Measurements from ENCODE around the gene ITPR3. TPM values are rescaled to one million over a fixed set of nuclear protein-coding genes. Genes with fewer than 3 reads are reported as not detected.

Gene ITPR3
- total RNA-seq, 2 experiments from 2014 or later: 56.6 to 83.5 TPM

DNA sequence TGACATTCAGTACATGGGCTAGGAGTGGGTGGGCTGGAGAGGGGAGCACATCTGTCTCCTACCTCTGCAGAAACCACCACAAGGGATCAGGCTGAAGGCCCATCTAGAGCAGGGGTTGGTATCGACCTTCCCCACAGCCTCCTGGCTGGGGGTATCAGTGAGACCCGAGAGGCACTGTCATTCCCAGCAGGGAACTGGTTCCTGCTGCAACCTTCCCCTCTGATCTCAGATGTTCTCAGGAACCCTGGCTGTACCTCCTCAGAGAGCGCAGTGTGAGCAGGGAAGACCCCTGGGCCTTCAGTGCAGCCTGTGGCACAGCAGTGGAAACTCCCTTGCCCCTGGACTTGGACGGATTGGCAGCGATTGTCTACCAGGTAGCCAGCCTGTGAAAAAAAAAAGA is 117.8 kb downstream of the ITPR3 start:
- no peak for DNase-seq (ENCODE audit: low spot score)
- intact Hi-C loops (cut with micrococcal nuclease; ENCODE audit: unreplicated experiment): no loop called here
- ChIA-PET CTCF (ENCODE audit: unreplicated experiment) (no interaction called here), POLR2A (no interaction called here)
- Histone ChIP-seq H3K9me3 (ENCODE audit: low read length) (no peaks in the 10 kb centered on the region), H3K4me3 (ENCODE audit: low read depth, low read length, poor library complexity, severe bottlenecking) (no peak overlapping the region), H3K4me2 (ENCODE audit: low read length) (no peak overlapping the region), H3K4me1 (ENCODE audit: insufficient read depth, low read length, poor library complexity, severe bottlenecking) (no peaks in the 10 kb centered on the region), H4K20me1 (ENCODE audit: insufficient read depth, low read length) (no peaks in the 10 kb centered on the region), H3K27ac (ENCODE audit: low read depth, low read length, poor library complexity, severe bottlenecking) (no peak overlapping the region), H3K36me3 (ENCODE audit: insufficient read depth, low read length) (no peaks in the 10 kb centered on the region), H3K79me2 (ENCODE audit: insufficient read depth, low read depth, low read length) (no peaks in the 10 kb centered on the region), H2AFZ (ENCODE audit: low read length) (no peak overlapping the region), H3K9me2 (ENCODE audit: insufficient read depth, low read length) (no peaks in the 10 kb centered on the region)
- BruUV-seq (replicated peaks): no TSS peak
- TF ChIP-seq CTCF (conservative IDR thresholded peaks at IDR 0.05; ENCODE audit: low read length) (no peak), EZH2phosphoT487 (IDR thresholded peaks at IDR 0.05; ENCODE audit: borderline replicate concordance, low read depth, low read length) (no peak)

GRCh38 chr6:33739571-33739970 is 118.4 kb downstream of the ITPR3 start:
- TF ChIP-seq EZH2phosphoT487 (IDR thresholded peaks at IDR 0.05; ENCODE audit: borderline replicate concordance, low read depth, low read length) (no peak), CTCF (conservative IDR thresholded peaks at IDR 0.05; ENCODE audit: low read length) (no peak)
- ChIA-PET POLR2A (no interaction called here), CTCF (ENCODE audit: unreplicated experiment) (interaction anchor here (0.5 to 0.6 kb wide), 2 partner anchors 161 to 456 kb away, joined by 3 to 10 read pairs; no protein-coding TSS in a partner anchor)
- Histone ChIP-seq H3K4me2 (ENCODE audit: low read length) (no peak overlapping the region), H2AFZ (ENCODE audit: low read length) (no peak overlapping the region), H3K4me1 (ENCODE audit: insufficient read depth, low read length, poor library complexity, severe bottlenecking) (no peaks in the 10 kb centered on the region), H3K9me2 (ENCODE audit: insufficient read depth, low read length) (no peaks in the 10 kb centered on the region), H3K79me2 (ENCODE audit: insufficient read depth, low read depth, low read length) (no peaks in the 10 kb centered on the region), H3K36me3 (ENCODE audit: insufficient read depth, low read length) (no peaks in the 10 kb centered on the region), H3K9me3 (ENCODE audit: low read length) (no peaks in the 10 kb centered on the region), H4K20me1 (ENCODE audit: insufficient read depth, low read length) (no peaks in the 10 kb centered on the region), H3K4me3 (ENCODE audit: low read depth, low read length, poor library complexity, severe bottlenecking) (no peak overlapping the region), H3K27ac (ENCODE audit: low read depth, low read length, poor library complexity, severe bottlenecking) (no peak overlapping the region)
- no TSS peak for BruUV-seq (replicated peaks)
- no peak for DNase-seq (ENCODE audit: low spot score)
- intact Hi-C loops (cut with micrococcal nuclease; ENCODE audit: unreplicated experiment): no loop called here

- Histone ChIP-seq H4K20me1 (ENCODE audit: insufficient read depth, low read length) (no peaks in the 10 kb centered on the region), H3K36me3 (ENCODE audit: insufficient read depth, low read length) (no peaks in the 10 kb centered on the region), H3K4me1 (ENCODE audit: insufficient read depth, low read length, poor library complexity, severe bottlenecking) (no peaks in the 10 kb centered on the region), H3K4me2 (ENCODE audit: low read length) (no peak overlapping the region), H3K79me2 (ENCODE audit: insufficient read depth, low read depth, low read length) (no peaks in the 10 kb centered on the region), H2AFZ (ENCODE audit: low read length) (no peak overlapping the region), H3K27ac (ENCODE audit: low read depth, low read length, poor library complexity, severe bottlenecking) (no peak overlapping the region), H3K9me2 (ENCODE audit: insufficient read depth, low read length) (no peaks in the 10 kb centered on the region), H3K4me3 (ENCODE audit: low read depth, low read length, poor library complexity, severe bottlenecking) (no peak overlapping the region), H3K9me3 (ENCODE audit: low read length) (no peaks in the 10 kb centered on the region)
- ChIA-PET POLR2A (interaction anchor here (0.6 kb wide), 1 partner anchor 477 kb away, joined by 3 read pairs; no protein-coding TSS in a partner anchor), CTCF (ENCODE audit: unreplicated experiment) (interaction anchor here (0.6 kb wide), 2 partner anchors 161 to 292 kb away, joined by 3 to 10 read pairs; no protein-coding TSS in a partner anchor)
- intact Hi-C loops (cut with micrococcal nuclease; ENCODE audit: unreplicated experiment): loop anchor here (10.0 kb wide), 1 partner anchor 415 kb away; no protein-coding TSS in a partner anchor
- DNase-seq (ENCODE audit: low spot score): no peak
- no peak for TF ChIP-seq CTCF (conservative IDR thresholded peaks at IDR 0.05; ENCODE audit: low read length)
- no peak for TF ChIP-seq EZH2phosphoT487 (IDR thresholded peaks at IDR 0.05; ENCODE audit: borderline replicate concordance, low read depth, low read length)
- BruUV-seq (replicated peaks): no TSS peak
Measured at GRCh38 chr6:33740204-33740608, 119.1 kb downstream of the ITPR3 start.
